WTC11 (cell line): ENCODE data around the gene OSR1.

Source experiments
- NFYB ChIP-seq: sonication (generic); formaldehyde crosslinking; conservative IDR thresholded peaks from 2 replicates; pipeline ENCODE4 v1.8.0; 2022; ENCODE audit warnings: low read depth, missing genetic modification reagents
- USF1 ChIP-seq: sonication (generic); formaldehyde crosslinking; IDR thresholded peaks from 2 replicates; pipeline ENCODE4 v1.8.0; 2022; ENCODE audit warnings: mild to moderate bottlenecking, missing genetic modification reagents

GRCh38 chr2:19367326-19367725, 8.9 kb upstream of the OSR1 start:
- TF ChIP-seq USF1 (CRISPR knock-in tag) = no peak
- TF ChIP-seq NFYB = no peak
